ENCODE data around the gene KCNIP3.

Gene KCNIP3

DNA sequence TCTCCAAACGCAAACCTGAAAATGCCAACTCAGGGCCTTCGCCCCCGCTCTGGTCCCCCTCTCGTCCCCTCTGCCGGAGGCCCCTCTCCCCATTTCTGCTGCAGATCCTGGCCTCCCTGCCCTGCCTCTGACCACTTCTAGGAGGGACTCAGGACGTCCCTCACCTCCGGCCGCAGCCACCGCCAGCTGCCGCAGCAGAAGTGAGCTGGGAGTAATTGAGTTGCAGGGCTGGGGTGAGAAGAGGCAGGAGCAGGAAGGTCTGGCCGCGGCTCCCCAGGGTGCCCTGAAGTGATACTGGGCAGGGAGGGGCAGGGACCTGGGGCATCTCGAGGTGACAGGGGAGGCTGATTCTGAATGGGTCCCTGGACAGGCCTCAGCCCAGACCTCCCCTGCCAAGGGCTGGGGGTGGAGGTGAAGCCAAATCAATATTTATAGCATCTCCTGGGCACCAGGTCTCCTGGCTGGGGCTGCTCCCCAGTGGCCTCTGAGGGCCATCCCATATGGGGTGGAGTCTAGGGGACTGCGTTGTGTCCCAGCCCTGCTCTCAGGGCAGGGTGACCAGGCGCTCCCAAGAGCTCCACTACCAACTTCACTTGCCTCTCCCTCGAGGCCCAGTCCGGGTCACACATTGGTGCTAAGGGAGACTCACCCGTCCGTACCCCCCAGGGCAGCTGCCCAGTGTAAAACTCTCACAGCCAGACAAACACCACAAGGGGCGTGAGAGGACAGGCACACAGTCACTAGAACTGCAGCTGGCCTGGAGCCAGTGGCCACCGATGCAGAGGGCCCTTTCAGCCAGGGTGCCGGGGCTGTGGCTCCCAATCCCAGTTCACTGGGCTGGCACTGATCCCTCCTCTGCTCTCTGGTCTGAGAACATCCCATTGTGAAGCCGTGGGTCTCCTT lies 33.0 kb downstream of the KCNIP3 start:
- DNase-seq: no peak

- DNase-seq: no peak
Observed at GRCh38 chr2:95330794-95331338, 33.7 kb downstream of the KCNIP3 start.

DNA sequence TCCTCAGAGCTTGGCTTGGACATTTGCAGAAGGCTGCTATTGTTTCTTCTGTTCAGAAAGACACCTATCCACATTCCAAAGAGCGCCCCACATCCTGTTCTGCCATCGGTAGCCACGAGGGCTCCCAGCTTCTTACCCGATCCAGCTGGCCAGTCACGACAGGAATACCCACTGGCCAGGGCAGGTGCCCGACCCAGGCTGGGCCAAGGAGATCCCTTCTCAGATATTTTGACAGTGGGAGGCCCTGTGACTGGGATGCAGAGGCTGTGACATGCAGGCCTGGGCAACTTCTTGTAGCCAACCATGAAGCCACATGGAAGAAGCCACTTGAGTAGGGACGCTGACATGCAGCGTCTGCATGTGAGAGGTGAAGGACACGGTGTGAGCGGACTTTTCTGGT lies 34.5 kb downstream of the KCNIP3 start:
- DNase-seq: no peak

DNA sequence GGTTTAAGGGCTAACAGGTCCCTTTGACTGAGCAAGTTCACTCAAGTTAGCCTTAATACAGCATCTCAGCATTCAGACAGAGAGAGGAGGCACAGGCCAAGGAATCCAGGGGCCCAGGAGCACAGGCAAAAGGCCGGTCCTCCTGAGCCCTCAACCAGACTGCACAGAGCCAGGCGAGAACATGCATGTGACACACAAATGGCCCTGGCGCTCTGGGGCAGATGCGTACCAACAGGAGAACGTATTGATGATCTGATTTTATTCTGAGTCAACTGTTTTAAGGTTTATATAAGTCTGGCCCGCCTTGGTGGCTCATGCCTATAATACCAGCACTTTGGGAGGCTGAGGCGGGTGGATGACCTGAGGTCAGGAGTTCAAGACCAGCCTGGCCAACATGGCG lies 34.9 kb downstream of the KCNIP3 start:
- no peak for DNase-seq

GRCh38 chr2:95333056-95333455 lies 35.9 kb downstream of the KCNIP3 start:
- no peak for DNase-seq

GRCh38 chr2:95333888-95334338 lies 36.8 kb downstream of the KCNIP3 start:
- DNase-seq: no peak

- DNase-seq: no peak
Observed at GRCh38 chr2:95334916-95335641, 37.9 kb downstream of the KCNIP3 start.

DNA sequence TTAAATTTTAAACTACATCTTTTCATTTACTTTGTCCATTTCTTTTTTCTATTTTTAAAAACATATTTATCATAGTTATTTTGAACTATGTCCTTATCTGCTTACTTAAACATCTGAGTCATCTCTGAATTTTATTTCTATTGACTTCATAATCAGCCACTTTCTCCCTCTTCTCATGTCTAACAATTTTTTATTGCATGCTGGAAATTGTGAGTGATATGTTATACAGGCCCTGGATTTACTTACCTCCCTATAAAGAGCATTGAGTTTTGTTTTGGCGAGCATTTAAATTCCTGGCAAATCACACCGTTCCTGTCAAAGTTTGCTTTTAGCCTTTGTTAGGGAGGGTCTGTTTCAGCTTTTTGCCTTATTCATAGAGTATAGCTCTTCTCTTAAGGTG lies 39.3 kb downstream of the KCNIP3 start:
- no peak for DNase-seq

- no peak for DNase-seq
Observed at GRCh38 chr2:95337829-95338228, 40.7 kb downstream of the KCNIP3 start.

DNA sequence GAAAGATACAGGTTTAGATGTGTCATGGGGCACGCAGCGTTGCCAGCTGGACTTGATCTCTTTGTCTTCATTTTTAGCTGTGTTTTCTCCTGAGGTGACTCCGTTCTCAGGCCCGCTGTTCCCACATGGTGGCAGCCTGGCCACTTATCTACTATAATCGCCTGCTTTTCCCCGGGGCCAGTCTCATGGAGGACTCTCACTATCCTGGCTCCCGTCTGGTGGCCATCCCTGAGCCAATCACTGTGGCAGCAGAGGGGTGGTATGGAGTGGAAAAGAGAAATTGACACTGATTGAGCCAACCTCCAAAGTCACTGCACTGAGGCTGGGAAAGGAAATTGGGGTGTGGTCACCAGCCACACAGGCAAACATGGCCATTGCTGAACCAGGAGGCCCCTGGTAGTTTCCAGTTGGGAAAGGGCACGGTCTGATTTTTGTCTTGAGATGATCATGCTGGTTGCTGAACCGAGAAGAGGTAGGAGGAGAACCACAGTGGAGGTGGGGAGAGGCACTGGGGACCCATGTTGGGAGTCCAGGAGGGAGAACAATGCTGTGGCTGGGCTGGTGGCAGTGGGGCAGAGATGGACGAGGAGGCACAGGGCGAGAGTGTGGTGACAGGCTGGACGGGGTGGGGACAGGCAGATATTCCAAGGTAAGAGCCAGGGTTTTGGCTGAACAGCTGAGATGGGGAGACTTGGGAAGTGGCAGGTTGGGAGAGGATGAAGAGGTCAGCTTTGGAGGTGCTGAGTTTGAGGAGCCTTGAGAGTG lies 45.6 kb downstream of the KCNIP3 start:
- no peak for DNase-seq

DNA sequence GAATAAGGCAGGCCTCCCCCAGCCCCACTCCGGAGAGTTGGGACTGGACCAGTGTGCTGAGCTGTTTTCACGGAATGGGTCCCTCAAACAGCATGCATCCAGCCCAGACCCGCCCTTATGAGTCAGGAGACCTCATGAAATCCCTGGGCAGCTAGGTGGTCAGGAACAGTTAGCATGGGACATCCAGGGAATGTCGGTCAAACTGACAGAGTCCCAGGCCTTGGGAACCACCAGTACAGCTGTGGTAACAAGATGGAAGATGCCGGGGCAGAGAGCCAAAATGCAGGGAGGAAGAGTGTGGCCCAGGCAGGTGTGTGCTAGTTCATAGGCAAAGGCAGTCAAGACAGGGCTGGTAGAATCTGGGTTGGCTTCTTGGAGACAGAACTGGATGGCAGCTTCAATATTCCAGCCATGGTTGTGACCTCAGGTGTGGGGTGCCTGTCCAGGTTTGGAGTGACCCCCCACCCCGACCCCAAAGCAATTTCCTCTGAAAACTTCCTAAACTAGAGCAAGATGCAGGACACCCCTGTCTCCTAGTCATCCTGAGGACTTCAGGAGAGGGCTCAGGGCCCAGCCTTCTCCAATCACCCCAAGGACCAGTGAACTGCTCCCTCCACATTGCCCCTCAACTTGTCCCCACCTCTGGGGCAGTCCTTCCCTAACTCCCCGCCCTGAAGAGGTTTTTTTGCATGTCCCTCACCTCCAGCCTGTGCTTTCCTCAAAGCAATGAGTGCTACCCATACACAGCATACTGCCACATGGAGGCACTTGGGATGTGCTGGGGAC lies 46.5 kb downstream of the KCNIP3 start:
- DNase-seq: no peak

DNA sequence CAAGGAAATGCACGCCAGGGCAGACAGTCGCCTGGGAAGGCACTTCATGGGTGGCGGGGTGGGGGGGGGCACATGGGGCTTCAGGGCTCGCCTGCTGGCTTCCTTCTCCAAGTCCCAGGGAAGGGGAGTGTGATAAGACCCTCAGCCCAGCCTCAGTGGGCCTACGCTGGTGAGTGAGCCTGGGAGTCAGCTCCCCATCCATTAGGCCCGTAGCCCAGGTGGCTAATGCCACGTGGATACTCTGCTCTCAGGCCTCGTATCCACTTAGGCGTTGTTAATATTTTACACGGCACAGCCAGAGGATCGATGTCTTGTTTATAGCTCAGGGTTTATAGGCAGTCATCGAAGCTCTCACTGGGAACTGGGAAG lies 47.1 kb downstream of the KCNIP3 start:
- DNase-seq: no peak

DNA sequence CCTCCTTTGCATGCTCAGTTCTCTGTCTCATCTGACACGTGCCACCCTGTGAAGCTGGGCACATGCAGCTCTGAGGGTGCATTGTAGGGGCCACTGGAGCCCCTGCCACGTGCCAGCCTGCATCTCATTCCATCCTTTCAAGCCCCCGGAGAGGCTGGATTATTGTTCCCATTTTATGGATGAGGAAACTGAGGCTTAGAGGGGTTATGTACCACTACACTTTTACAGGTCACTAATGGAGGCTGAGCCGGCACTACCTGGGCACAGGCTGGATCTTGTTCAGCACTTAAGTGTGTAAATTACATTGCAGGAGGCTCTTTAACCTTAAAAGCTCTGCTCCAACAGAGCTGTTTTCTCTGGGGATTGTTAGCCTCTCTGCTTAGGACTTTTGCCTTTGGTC lies 47.5 kb downstream of the KCNIP3 start:
- DNase-seq: no peak

DNA sequence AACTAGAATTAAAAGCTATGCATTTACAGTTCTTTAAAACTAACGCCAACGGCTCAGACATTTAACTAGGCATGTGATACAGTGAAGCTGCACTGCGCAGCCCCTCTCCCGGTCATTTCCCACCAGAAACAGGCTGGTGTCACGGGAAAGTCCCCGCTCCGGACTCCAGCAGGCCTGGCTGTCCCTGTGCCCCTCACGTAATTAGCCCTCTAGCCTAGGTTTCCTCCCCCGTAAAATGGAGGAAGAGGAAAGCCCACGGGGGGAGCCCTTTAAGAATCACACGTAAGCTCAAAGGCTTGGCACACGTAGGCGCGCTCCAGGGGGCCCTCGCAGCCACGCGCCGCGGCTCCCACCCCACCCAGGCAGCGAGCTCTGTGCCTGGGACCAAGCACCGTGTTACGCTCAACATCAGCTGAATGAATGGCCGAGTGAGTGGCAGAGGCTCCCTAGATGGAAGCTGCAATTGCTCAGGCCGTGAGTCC lies 48.0 kb downstream of the KCNIP3 start:
- no peak for DNase-seq

DNA sequence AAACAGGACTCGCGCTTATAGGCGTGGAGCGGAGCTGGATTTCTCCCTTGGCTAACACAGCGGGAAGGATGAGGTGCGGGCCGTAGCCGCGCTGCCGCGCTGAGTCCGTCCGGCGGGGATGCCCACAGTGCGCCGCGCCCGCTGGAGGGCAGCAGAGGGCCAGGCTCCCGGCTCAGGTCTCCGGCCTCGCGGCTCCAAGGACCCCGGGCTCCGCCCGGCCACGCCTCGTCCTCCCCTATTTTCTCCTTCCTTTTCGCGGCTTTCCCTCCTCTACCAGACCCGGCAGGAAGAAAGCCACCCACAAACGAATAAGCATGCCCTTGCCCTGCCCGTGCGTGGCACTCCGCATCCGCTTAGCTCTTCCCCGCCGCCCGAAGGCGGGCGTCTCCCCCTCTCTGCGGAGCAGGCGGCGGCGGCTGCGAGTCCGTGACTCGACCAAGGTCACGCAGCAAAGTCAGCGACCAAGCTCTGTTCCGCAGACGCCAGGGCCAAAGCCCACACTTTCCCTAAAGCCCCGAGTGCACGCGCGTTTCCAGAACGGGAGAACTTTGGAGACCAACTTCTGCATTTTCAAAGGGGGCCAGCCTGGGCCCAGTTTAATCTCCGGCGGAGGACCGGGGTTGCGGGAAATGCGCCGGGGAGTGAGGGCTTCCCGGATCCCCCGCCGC lies 48.5 kb downstream of the KCNIP3 start:
- DNase-seq: peak; percentile 84

GRCh38 chr2:95346231-95346737 lies 49.1 kb downstream of the KCNIP3 start:
- DNase-seq: peak; percentile 48

- DNase-seq: no peak
Observed at GRCh38 chr2:95346738-95347671, 49.9 kb downstream of the KCNIP3 start.

DNA sequence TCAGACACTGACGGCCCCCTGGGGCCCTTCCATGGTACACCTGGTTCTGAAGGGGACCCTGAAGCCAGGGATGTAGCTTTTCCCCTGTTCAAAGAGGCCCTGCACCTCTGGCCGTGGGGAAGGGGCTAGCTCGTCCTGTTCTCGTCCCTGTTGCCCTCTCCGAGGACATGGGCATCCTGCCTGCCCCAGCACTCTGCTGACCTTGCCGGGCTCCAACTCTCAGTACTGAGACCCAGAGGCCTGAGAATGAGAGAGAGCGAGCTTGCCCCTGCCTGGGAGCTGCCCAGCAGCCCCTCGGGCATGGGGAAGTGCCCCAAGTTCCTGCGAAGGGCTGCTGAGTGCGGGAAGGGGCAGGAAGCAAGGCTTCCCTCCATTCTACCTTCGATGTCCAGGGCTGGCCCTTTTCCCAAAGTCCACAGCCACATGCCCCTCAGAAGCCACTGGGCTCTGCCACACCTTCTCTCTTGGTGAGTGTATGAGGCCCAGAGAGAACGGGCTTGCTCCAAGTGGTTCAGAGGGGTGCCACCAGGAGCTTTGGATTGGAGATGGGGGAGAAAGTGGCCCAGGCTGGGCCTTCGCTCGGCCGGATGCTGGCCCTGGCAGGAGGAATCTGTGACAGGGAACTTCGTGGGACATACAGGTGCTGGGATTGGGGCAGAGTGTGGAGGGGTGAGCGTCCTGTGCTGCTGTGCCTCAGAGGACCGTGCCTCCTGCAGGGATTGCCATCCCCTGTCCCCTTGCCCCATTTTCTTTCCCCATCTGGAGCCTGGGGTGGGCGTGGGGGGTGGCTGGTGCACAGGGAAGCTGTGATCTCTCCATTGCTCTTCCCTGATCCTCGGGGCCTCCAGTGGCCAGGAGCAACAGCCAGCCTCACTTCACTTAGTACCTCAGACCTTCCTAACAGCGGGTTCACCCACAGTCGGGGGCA lies 50.8 kb downstream of the KCNIP3 start:
- DNase-seq: no peak
